Amniotic epithelial cell (primary cell): ENCODE measurements around the gene SUMO2.

Experiments
- DNase-seq: peaks from one replicate; pipeline ENCODE4 v3.0.0-alpha.2; 2010; ENCODE audit warnings: low read depth

Gene SUMO2

GRCh38 chr17:75118307-75118706 lies 64.5 kb downstream of the SUMO2 start:
- no peak for DNase-seq

- DNase-seq = no peak
These were observed 66.0 kb downstream of the SUMO2 start for GRCh38 chr17:75116737-75117136.
